HepG2 (cell line): ENCODE data around the gene MAP2K6. TPM values are rescaled to one million over a fixed set of nuclear protein-coding genes. Genes with fewer than 3 reads are reported as not detected.

ENCODE experiments used
- GABPB1 ChIP-seq: IDR thresholded peaks from 2 replicates; pipeline ENCODE4 v1.6.1; 2016; ENCODE audit warnings: mild to moderate bottlenecking, missing genetic modification reagents, moderate library complexity, missing compliant biosample characterization
- GLI4 ChIP-seq: sonication (generic); formaldehyde crosslinking; IDR thresholded peaks from 2 replicates; pipeline ENCODE4 v1.5.1; 2020; ENCODE audit warnings: missing genetic modification reagents, mild to moderate bottlenecking, moderate library complexity, borderline replicate concordance
- HNRNPK ChIP-seq: fragments of 200-400 bp; formaldehyde crosslinking; IDR thresholded peaks from 2 replicates; pipeline ENCODE4 v1.6.1; 2018; ENCODE audit warnings: low read length, low read depth, moderate library complexity, mild to moderate bottlenecking; ENCODE audit not compliant: poor library complexity, severe bottlenecking
- JARID2 ChIP-seq: sonication (generic); formaldehyde crosslinking; IDR thresholded peaks from 2 replicates; pipeline ENCODE4 v1.8.1; 2023; ENCODE audit warnings: missing genetic modification reagents, inconsistent platforms; ENCODE audit not compliant: insufficient replicate concordance
- KDM6A ChIP-seq: IDR thresholded peaks from 2 replicates; pipeline ENCODE4 v1.6.1; 2016; ENCODE audit warnings: low read depth
- KMT2A ChIP-seq: sonication (generic); formaldehyde crosslinking; IDR thresholded peaks from 2 replicates; pipeline ENCODE4 v1.4.0; 2020; ENCODE audit warnings: missing genetic modification reagents
- MZF1 ChIP-seq: sonication (generic); formaldehyde crosslinking; IDR thresholded peaks from 2 replicates; pipeline ENCODE4 v1.8.1; 2023; ENCODE audit warnings: mild to moderate bottlenecking, missing genetic modification reagents, borderline replicate concordance
- PPARG ChIP-seq: conservative IDR thresholded peaks from 2 replicates; pipeline ENCODE4 v1.6.1; 2016; ENCODE audit warnings: missing biosample characterization, missing genetic modification reagents
- RCOR2 ChIP-seq: IDR thresholded peaks from 2 replicates; pipeline ENCODE4 v1.6.1; 2016; ENCODE audit warnings: missing biosample characterization, missing genetic modification reagents
- ZNF136 ChIP-seq: sonication (generic); formaldehyde crosslinking; IDR thresholded peaks from 2 replicates; pipeline ENCODE4 v1.8.1; 2022; ENCODE audit warnings: low read depth, mild to moderate bottlenecking, moderate library complexity, missing genetic modification reagents
- ZNF317 ChIP-seq: sonication (generic); formaldehyde crosslinking; IDR thresholded peaks from 2 replicates; pipeline ENCODE4 v1.5.0; 2020; ENCODE audit warnings: mild to moderate bottlenecking, missing genetic modification reagents
- ZNF337 ChIP-seq: sonication (generic); formaldehyde crosslinking; IDR thresholded peaks from 2 replicates; pipeline ENCODE4 v1.5.1; 2020; ENCODE audit warnings: missing genetic modification reagents, low read depth, mild to moderate bottlenecking, borderline replicate concordance
- ZNF564 ChIP-seq: sonication (generic); formaldehyde crosslinking; IDR thresholded peaks from 2 replicates; pipeline ENCODE4 v1.8.1; 2023; ENCODE audit warnings: mild to moderate bottlenecking, missing genetic modification reagents
- ZNF678 ChIP-seq: sonication (generic); formaldehyde crosslinking; IDR thresholded peaks from 2 replicates; pipeline ENCODE4 v1.4.0; 2020; ENCODE audit warnings: mild to moderate bottlenecking, missing genetic modification reagents
- polyA plus RNA-seq, 8 experiments: library from polyadenylated mRNA; depleted of rRNA in 3 of 8; stranded (reverse) in 7 of 8; unstranded in 1 of 8; fragments of >200 nt; fragmentation: Illumina TruSeq in 4 of 8; extraction: Trizol in 4 of 8; gene quantifications; 2 replicates each; pipeline versions ENCODE4 v1.2.1 to v1.2.3, GENCODE V29; 2011 to 2016; ENCODE audit warnings: low read depth in 4 of 8, missing spikeins in 1 of 8, mixed read lengths in 1 of 8; ENCODE audit not compliant: insufficient read depth in 1 of 8
- total RNA-seq, 5 experiments: library from RNA; depleted of rRNA; stranded (reverse); fragments of >200 nt; fragmentation: Illumina TruSeq; extraction: Trizol; gene quantifications; 2 replicates each; pipeline ENCODE4 v1.2.3, GENCODE V29; 2016; ENCODE audit warnings: low read depth in 1 of 5
- TF ChIP-seq, protein P1 (sequence below): IDR thresholded peaks from 2 replicates; pipeline ENCODE4 v1.6.1; 2018; ENCODE audit warnings: missing genetic modification reagents, mild to moderate bottlenecking, missing compliant biosample characterization
- TF ChIP-seq, protein P2 (sequence below): sonication (generic); formaldehyde crosslinking; IDR thresholded peaks from 2 replicates; pipeline ENCODE4 v1.4.0; 2020; ENCODE audit warnings: missing genetic modification reagents, low read depth, mild to moderate bottlenecking, borderline replicate concordance
- TF ChIP-seq, protein P3 (sequence below): sonication (generic); formaldehyde crosslinking; IDR thresholded peaks from 2 replicates; pipeline ENCODE4 v1.9.0; 2021; ENCODE audit warnings: missing genetic modification reagents, borderline replicate concordance
- TF ChIP-seq, protein P4 (sequence below), 2 experiments: sonication (generic) in 1 of 2; formaldehyde crosslinking in 1 of 2; IDR thresholded peaks; 2 replicates each; pipeline versions ENCODE4 v1.4.0 to v1.6.1; 2018 to 2020; ENCODE audit warnings: missing genetic modification reagents in 2 of 2, borderline replicate concordance in 1 of 2, low read depth in 1 of 2, mild to moderate bottlenecking in 1 of 2, missing biosample characterization in 1 of 2
- TF ChIP-seq, protein P5 (sequence below): sonication (generic); formaldehyde crosslinking; IDR thresholded peaks from 2 replicates; pipeline ENCODE4 v1.4.0; 2020; ENCODE audit warnings: mild to moderate bottlenecking, missing genetic modification reagents

Gene MAP2K6
- total and polyA plus RNA-seq, 2 of the 13 experiments (the other 11 are each of a cell fraction or from before 2014, with no cell fraction given) = 5.1 to 33.6 TPM

DNA sequence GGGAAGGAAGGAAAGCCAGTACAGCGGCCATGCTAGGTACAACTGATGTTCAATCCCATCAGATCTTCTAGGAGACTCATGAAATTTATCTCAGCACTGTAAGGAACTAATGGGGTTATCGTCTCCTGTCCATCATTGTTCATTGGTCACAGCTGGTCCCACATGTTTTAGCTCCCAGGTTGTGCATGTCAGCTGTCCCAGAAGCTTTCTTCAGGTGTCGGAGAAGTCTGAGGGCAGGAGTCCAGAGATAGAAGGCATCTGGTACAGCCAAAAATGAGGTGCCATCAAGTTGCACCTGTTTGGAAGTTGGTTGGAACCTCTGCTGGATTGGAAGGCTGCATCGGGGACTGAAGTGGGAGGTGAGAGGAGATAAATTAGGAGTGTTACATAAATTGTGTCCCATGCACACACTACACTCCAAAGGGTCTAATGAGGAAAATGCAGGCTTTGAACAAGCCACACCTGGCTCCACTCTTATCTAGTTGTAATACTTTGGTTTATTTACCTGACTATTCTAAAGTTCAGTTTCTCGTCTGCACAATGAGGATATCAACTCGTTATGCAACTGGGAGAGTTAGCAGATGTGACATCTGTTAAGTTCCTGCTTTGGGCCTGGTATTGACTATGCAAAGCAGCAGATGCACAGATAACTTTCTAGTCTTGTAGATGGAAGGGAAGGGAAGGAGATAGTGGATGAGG lies 62.9 kb downstream of the MAP2K6 start (continued):
- TF ChIP-seq, protein P1, sequence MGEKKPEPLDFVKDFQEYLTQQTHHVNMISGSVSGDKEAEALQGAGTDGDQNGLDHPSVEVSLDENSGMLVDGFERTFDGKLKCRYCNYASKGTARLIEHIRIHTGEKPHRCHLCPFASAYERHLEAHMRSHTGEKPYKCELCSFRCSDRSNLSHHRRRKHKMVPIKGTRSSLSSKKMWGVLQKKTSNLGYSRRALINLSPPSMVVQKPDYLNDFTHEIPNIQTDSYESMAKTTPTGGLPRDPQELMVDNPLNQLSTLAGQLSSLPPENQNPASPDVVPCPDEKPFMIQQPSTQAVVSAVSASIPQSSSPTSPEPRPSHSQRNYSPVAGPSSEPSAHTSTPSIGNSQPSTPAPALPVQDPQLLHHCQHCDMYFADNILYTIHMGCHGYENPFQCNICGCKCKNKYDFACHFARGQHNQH = no peak
- TF ChIP-seq RCOR2 (CRISPR knock-in tag) (no peak), ZNF317 (peak; percentile 82; the same call in 1 of the 2 replicates), ZNF136 (CRISPR knock-in tag) (no peak), ZNF564 (CRISPR knock-in tag) (no peak), KDM6A (CRISPR knock-in tag) (no peak), PPARG (CRISPR knock-in tag) (0 out of 2 replicates have a peak, but pooled peaks have one; percentile 20), ZNF337 (CRISPR knock-in tag) (no peak), ZNF678 (CRISPR knock-in tag) (no peak), GLI4 (no peak), HNRNPK (no peak), KMT2A (CRISPR knock-in tag) (no peak), MZF1 (CRISPR knock-in tag) (no peak), JARID2 (no peak), GABPB1 (no peak)
- TF ChIP-seq, protein P2, sequence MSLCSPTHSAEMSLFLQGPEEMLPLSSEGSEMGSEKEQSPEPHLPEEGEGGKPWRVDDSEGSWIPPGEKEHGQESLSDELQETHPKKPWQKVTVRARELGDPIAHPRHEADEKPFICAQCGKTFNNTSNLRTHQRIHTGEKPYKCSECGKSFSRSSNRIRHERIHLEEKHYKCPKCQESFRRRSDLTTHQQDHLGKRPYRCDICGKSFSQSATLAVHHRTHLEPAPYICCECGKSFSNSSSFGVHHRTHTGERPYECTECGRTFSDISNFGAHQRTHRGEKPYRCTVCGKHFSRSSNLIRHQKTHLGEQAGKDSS = no peak
- TF ChIP-seq, protein P3, sequence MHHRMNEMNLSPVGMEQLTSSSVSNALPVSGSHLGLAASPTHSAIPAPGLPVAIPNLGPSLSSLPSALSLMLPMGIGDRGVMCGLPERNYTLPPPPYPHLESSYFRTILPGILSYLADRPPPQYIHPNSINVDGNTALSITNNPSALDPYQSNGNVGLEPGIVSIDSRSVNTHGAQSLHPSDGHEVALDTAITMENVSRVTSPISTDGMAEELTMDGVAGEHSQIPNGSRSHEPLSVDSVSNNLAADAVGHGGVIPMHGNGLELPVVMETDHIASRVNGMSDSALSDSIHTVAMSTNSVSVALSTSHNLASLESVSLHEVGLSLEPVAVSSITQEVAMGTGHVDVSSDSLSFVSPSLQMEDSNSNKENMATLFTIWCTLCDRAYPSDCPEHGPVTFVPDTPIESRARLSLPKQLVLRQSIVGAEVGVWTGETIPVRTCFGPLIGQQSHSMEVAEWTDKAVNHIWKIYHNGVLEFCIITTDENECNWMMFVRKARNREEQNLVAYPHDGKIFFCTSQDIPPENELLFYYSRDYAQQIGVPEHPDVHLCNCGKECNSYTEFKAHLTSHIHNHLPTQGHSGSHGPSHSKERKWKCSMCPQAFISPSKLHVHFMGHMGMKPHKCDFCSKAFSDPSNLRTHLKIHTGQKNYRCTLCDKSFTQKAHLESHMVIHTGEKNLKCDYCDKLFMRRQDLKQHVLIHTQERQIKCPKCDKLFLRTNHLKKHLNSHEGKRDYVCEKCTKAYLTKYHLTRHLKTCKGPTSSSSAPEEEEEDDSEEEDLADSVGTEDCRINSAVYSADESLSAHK (CRISPR knock-in tag) = no peak
- TF ChIP-seq, protein P4, sequence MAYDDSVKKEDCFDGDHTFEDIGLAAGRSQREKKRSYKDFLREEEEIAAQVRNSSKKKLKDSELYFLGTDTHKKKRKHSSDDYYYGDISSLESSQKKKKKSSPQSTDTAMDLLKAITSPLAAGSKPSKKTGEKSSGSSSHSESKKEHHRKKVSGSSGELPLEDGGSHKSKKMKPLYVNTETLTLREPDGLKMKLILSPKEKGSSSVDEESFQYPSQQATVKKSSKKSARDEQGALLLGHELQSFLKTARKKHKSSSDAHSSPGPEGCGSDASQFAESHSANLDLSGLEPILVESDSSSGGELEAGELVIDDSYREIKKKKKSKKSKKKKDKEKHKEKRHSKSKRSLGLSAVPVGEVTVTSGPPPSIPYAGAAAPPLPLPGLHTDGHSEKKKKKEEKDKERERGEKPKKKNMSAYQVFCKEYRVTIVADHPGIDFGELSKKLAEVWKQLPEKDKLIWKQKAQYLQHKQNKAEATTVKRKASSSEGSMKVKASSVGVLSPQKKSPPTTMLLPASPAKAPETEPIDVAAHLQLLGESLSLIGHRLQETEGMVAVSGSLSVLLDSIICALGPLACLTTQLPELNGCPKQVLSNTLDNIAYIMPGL (CRISPR knock-in tag; IDR thresholded peaks at IDR 0.05; ENCODE audit: borderline replicate concordance in 1 of 2, low read depth in 1 of 2) = peak in 1 of 2 experiments; percentile 38; a peak in 1 of 4 replicates
- TF ChIP-seq, protein P5, sequence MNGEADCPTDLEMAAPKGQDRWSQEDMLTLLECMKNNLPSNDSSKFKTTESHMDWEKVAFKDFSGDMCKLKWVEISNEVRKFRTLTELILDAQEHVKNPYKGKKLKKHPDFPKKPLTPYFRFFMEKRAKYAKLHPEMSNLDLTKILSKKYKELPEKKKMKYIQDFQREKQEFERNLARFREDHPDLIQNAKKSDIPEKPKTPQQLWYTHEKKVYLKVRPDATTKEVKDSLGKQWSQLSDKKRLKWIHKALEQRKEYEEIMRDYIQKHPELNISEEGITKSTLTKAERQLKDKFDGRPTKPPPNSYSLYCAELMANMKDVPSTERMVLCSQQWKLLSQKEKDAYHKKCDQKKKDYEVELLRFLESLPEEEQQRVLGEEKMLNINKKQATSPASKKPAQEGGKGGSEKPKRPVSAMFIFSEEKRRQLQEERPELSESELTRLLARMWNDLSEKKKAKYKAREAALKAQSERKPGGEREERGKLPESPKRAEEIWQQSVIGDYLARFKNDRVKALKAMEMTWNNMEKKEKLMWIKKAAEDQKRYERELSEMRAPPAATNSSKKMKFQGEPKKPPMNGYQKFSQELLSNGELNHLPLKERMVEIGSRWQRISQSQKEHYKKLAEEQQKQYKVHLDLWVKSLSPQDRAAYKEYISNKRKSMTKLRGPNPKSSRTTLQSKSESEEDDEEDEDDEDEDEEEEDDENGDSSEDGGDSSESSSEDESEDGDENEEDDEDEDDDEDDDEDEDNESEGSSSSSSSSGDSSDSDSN (CRISPR knock-in tag) = no peak
